SH-SY5Y (cell line): Measurements from ENCODE around the gene KCNJ10.

Experiments
- GATA2 ChIP-seq: IDR thresholded peaks from 2 replicates; pipeline ENCODE4 v1.6.1; 2011; ENCODE audit warnings: mild to moderate bottlenecking, low read depth, low read length
- GATA3 ChIP-seq: IDR thresholded peaks from 2 replicates; pipeline ENCODE4 v1.6.1; 2011; ENCODE audit warnings: low read depth, mild to moderate bottlenecking, low read length, moderate library complexity

GRCh38 chr1:160028426-160028825 is 41.5 kb downstream of the KCNJ10 start:
- TF ChIP-seq GATA3: no peak
- no peak for TF ChIP-seq GATA2
